ENCODE measurements around the gene HOXC11.

DNA sequence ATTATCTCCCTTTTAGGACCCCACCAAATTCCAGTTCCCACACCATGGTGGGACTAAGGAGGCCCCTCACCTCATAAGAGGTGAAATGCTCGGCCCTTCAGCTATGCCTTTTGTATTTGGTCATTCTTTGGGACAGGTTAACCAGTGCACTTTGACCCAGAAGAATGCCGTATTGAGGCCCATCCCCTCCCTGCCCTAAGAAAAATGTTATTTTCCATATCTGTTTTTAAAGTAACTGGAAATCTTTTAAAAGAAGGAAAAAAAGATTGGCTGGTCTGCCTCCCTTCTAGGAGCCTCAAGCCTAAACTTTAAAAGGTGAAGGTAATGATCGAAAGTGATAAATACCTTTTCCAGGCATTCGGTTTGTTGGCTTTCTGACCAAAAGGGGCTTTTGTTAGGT, 40.0 kb upstream of the HOXC11 start:
- TF ChIP-seq, protein P1, sequence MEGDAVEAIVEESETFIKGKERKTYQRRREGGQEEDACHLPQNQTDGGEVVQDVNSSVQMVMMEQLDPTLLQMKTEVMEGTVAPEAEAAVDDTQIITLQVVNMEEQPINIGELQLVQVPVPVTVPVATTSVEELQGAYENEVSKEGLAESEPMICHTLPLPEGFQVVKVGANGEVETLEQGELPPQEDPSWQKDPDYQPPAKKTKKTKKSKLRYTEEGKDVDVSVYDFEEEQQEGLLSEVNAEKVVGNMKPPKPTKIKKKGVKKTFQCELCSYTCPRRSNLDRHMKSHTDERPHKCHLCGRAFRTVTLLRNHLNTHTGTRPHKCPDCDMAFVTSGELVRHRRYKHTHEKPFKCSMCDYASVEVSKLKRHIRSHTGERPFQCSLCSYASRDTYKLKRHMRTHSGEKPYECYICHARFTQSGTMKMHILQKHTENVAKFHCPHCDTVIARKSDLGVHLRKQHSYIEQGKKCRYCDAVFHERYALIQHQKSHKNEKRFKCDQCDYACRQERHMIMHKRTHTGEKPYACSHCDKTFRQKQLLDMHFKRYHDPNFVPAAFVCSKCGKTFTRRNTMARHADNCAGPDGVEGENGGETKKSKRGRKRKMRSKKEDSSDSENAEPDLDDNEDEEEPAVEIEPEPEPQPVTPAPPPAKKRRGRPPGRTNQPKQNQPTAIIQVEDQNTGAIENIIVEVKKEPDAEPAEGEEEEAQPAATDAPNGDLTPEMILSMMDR (IDR thresholded peaks at IDR 0.05; ENCODE audit: low read depth, low read length): no peak
- no peak for TF ChIP-seq POLR2A (IDR thresholded peaks at IDR 0.05; ENCODE audit: extremely low read depth, insufficient read length)
